ENCODE data around the gene NEURL1B.

DNA sequence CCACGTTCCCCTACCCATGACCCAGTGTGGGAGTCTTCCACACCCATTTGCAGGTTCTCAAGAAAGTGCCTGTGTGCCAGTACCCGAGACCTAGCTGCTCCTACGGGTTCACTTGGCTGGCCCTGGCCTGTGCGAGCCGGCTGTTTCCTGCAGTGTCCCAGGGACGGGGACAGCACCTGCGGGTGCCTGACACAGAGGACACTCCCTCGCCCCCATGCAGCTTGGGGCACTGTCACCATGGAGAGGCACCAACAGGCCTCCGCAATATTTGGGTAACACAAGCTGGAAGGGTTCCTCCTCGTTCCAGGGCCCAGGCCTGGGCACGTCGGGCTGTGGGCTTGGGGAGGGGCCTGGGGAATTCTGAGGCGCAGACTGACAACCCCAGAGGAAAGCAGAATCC is 88.5 kb downstream of the NEURL1B start:
- no peak for TF ChIP-seq EP300 (conservative IDR thresholded peaks at IDR 0.05; ENCODE audit: poor library complexity, severe bottlenecking)
- no peak for TF ChIP-seq CTCF (IDR thresholded peaks at IDR 0.05; ENCODE audit: poor library complexity, severe bottlenecking)
- TF ChIP-seq RAD21 (conservative IDR thresholded peaks at IDR 0.05), result no peak
- no peak for TF ChIP-seq TAF1 (IDR thresholded peaks at IDR 0.05; ENCODE audit: low read depth)
